HepG2 (cell line): ENCODE measurements around the gene DEDD2. TPM values are rescaled to one million over a fixed set of nuclear protein-coding genes. Genes with fewer than 3 reads are reported as not detected.

Experiments
- ATAC-seq: fragments of 200-7000 bp; cut with Tn5 transposase; 3 replicates; pipeline ENCODE4 v1.9.1; 2020; ENCODE audit warnings: mild to moderate bottlenecking, moderate library complexity
- BruUV-seq: library from RNA; stranded (reverse); fragments of 400-500 nt; replicated peaks from 2 replicates; lab custom pipeline; 2021; lab: Mats Ljungman, UMichigan
- CTCF ChIA-PET: fragments of 300-600 bp; formaldehyde crosslinking; extraction: SDS; loops from one replicate; lab custom pipeline; 2021; ENCODE audit warnings: low total read pairs, inconsistent platforms, low intra/inter-chr PET ratio; lab: Yijun Ruan, JAX
- POLR2A ChIA-PET: fragments of 350-600 bp; sonication (Branson Sonifier 250); formaldehyde crosslinking; loops from one replicate; lab custom pipeline; 2020; ENCODE audit warnings: antibody characterized with exemption, inconsistent platforms; lab: Yijun Ruan, JAX
- DNase-seq: peaks from one replicate; pipeline ENCODE4 v3.0.0-alpha.2; 2015; ENCODE audit warnings: low spot score
- FAIRE-seq: peaks from 3 replicates; lab custom pipeline; 2011; peaks lifted over from hg19 to GRCh38; lab: Jason Lieb, UNC
- H2AFZ ChIP-seq: one replicate; pipeline ENCODE4 v1.6.1; 2011; ENCODE audit warnings: low read length, inconsistent platforms
- H3K27ac ChIP-seq: fragments of 300-600 bp; 3 replicates; pipeline ENCODE4 v1.8.0; 2011; ENCODE audit warnings: mixed run types, mild to moderate bottlenecking, mixed read lengths, low read length, inconsistent platforms; ENCODE audit not compliant: insufficient read depth; ENCODE audit errors: extremely low read length
- H3K27me3 ChIP-seq, 2 experiments: fragments of 200-600 bp in 1 of 2; 2 replicates in 1 of 2; 3 replicates in 1 of 2; pipeline versions ENCODE4 v1.6.0 to v1.8.0; 2011; ENCODE audit warnings: low read length in 2 of 2, mild to moderate bottlenecking in 2 of 2, moderate library complexity in 2 of 2, inconsistent platforms in 1 of 2; ENCODE audit not compliant: insufficient read depth in 2 of 2, control insufficient read depth in 1 of 2
- H3K36me3 ChIP-seq, 2 experiments: fragments of 200-600 bp in 1 of 2; replicated peaks in 1 of 2; 2 replicates in 1 of 2; 3 replicates in 1 of 2; pipeline versions ENCODE4 v1.5.1 to v1.8.0; 2011; ENCODE audit warnings: low read length in 2 of 2, inconsistent platforms in 1 of 2; ENCODE audit not compliant: insufficient read depth in 2 of 2, control insufficient read depth in 1 of 2
- H3K4me1 ChIP-seq: 2 replicates; pipeline ENCODE4 v1.5.1; 2012; ENCODE audit warnings: low read length, inconsistent platforms; ENCODE audit not compliant: insufficient read depth
- H3K4me2 ChIP-seq: 2 replicates; pipeline ENCODE4 v1.6.0; 2011; ENCODE audit warnings: low read depth, low read length, inconsistent platforms
- H3K4me3 ChIP-seq, 3 experiments: fragments of 200-600 bp in 1 of 3; sonication (generic), shearing (Covaris generic) in 1 of 3; replicated peaks in 1 of 3; 2 replicates each; pipeline ENCODE4 v1.5.1; 2011 to 2016; ENCODE audit warnings: low read length in 3 of 3, inconsistent platforms in 2 of 3, low read depth in 2 of 3, mild to moderate bottlenecking in 2 of 3, control low read depth in 1 of 3, mixed read lengths in 1 of 3; ENCODE audit not compliant: insufficient read depth in 1 of 3
- H3K79me2 ChIP-seq: one replicate; pipeline ENCODE4 v1.6.1; 2011; ENCODE audit warnings: low read length, inconsistent platforms; ENCODE audit not compliant: insufficient read depth
- H3K9ac ChIP-seq: 2 replicates; pipeline ENCODE4 v1.6.0; 2011; ENCODE audit warnings: mild to moderate bottlenecking, low read depth, low read length, inconsistent platforms; ENCODE audit not compliant: insufficient read depth
- H3K9me3 ChIP-seq: 2 replicates; pipeline ENCODE4 v1.5.1; 2012; ENCODE audit warnings: mild to moderate bottlenecking, low read length
- H4K20me1 ChIP-seq: 2 replicates; pipeline ENCODE4 v1.6.0; 2011; ENCODE audit warnings: inconsistent platforms, mild to moderate bottlenecking, low read length, moderate library complexity; ENCODE audit not compliant: insufficient read depth
- AGO2 ChIP-seq: fragments of 200-400 bp; formaldehyde crosslinking; optimal IDR thresholded peaks from 2 replicates; pipeline ENCODE3; 2017; ENCODE audit warnings: mild to moderate bottlenecking, low read depth, low read length, moderate library complexity
- ATF7 ChIP-seq, 2 experiments: fragments of 450-650 bp in 1 of 2; sonication (generic) in 1 of 2; formaldehyde crosslinking in 1 of 2; IDR thresholded peaks; 2 replicates each; pipeline versions ENCODE4 v1.4.0 to v1.6.1; 2016 to 2020; ENCODE audit warnings: antibody characterized with exemption in 1 of 2, mild to moderate bottlenecking in 1 of 2, missing genetic modification reagents in 1 of 2
- GATAD1 ChIP-seq: IDR thresholded peaks from 2 replicates; pipeline ENCODE4 v1.6.1; 2016; ENCODE audit warnings: missing genetic modification reagents, missing compliant biosample characterization
- KDM2A ChIP-seq: sonication (generic); formaldehyde crosslinking; IDR thresholded peaks from 2 replicates; pipeline ENCODE4 v1.4.0; 2020; ENCODE audit warnings: low read depth, missing genetic modification reagents, borderline replicate concordance
- KLF12 ChIP-seq: sonication (generic); formaldehyde crosslinking; IDR thresholded peaks from 2 replicates; pipeline ENCODE4 v1.4.0; 2020; ENCODE audit warnings: missing genetic modification reagents, borderline replicate concordance
- MEIS1 ChIP-seq: sonication (generic); formaldehyde crosslinking; IDR thresholded peaks from 2 replicates; pipeline ENCODE4 v1.9.0; 2021; ENCODE audit warnings: mild to moderate bottlenecking, missing genetic modification reagents, moderate library complexity, borderline replicate concordance
- PCBP1 ChIP-seq: fragments of 200-400 bp; formaldehyde crosslinking; IDR thresholded peaks from 2 replicates; pipeline ENCODE4 v1.6.1; 2017; ENCODE audit warnings: mild to moderate bottlenecking, low read depth, low read length, borderline replicate concordance
- RBFOX2 ChIP-seq: fragments of 200-400 bp; formaldehyde crosslinking; IDR thresholded peaks from 2 replicates; pipeline ENCODE4 v1.6.1; 2017; ENCODE audit warnings: low read depth, mild to moderate bottlenecking, low read length
- TSC22D2 ChIP-seq: sonication (generic); formaldehyde crosslinking; IDR thresholded peaks from 2 replicates; pipeline ENCODE4 v1.5.1; 2020; ENCODE audit warnings: missing genetic modification reagents, mild to moderate bottlenecking, borderline replicate concordance
- ZNF274 ChIP-seq: sonication (generic); formaldehyde crosslinking; IDR thresholded peaks from 2 replicates; pipeline ENCODE4 v1.5.1; 2020; ENCODE audit warnings: mild to moderate bottlenecking, missing genetic modification reagents
- ZNF572 ChIP-seq: sonication (generic); formaldehyde crosslinking; IDR thresholded peaks from 2 replicates; pipeline ENCODE4 v1.5.1; 2020; ENCODE audit warnings: mild to moderate bottlenecking, missing genetic modification reagents
- ZNF746 ChIP-seq: sonication (generic); formaldehyde crosslinking; IDR thresholded peaks from 2 replicates; pipeline ENCODE4 v1.8.0; 2022; ENCODE audit warnings: mild to moderate bottlenecking, missing genetic modification reagents
- WGBS: methylation state at CpG from one replicate; pipeline ENCODE4 v1.1.6; 2017; ENCODE audit warnings: low lambda C conversion rate; 5-methylcytosine and 5-hydroxymethylcytosine counted together
- in situ Hi-C: cut with HindIII; loops from 2 replicates; pipeline ENCODE4 v1.10.0; 2017; ENCODE audit warnings: low pct_unique_long_range_greater_than_20kb; ENCODE audit not compliant: extremely low pct_ligation_motif_present
- intact Hi-C: fragments of 100-400 bp; cut with micrococcal nuclease; formaldehyde crosslinking; loops from one replicate; pipeline ENCODE4 v1.10.0; 2022; ENCODE audit not compliant: unreplicated experiment
- polyA plus RNA-seq, 8 experiments: library from polyadenylated mRNA; depleted of rRNA in 3 of 8; stranded (reverse) in 7 of 8; unstranded in 1 of 8; fragments of >200 nt; fragmentation: Illumina TruSeq in 4 of 8; extraction: Trizol in 4 of 8; gene quantifications; 2 replicates each; pipeline versions ENCODE4 v1.2.1 to v1.2.3, GENCODE V29; 2011 to 2016; ENCODE audit warnings: low read depth in 4 of 8, missing spikeins in 1 of 8, mixed read lengths in 1 of 8; ENCODE audit not compliant: insufficient read depth in 1 of 8
- total RNA-seq, 5 experiments: library from RNA; depleted of rRNA; stranded (reverse); fragments of >200 nt; fragmentation: Illumina TruSeq; extraction: Trizol; gene quantifications; 2 replicates each; pipeline ENCODE4 v1.2.3, GENCODE V29; 2016; ENCODE audit warnings: low read depth in 1 of 5
- TF ChIP-seq, protein P1 (sequence below): sonication (generic); formaldehyde crosslinking; IDR thresholded peaks from 2 replicates; pipeline ENCODE4 v1.4.0; 2020; ENCODE audit warnings: mild to moderate bottlenecking, missing genetic modification reagents
- TF ChIP-seq, protein P2 (sequence below): sonication (generic); formaldehyde crosslinking; IDR thresholded peaks from 2 replicates; pipeline ENCODE4 v1.9.0; 2022; ENCODE audit warnings: missing genetic modification reagents, mild to moderate bottlenecking, borderline replicate concordance
- TF ChIP-seq, protein P3 (sequence below): sonication (generic); formaldehyde crosslinking; IDR thresholded peaks from 2 replicates; pipeline ENCODE4 v1.5.0; 2020; ENCODE audit warnings: missing genetic modification reagents, mild to moderate bottlenecking, borderline replicate concordance

Gene DEDD2
- total and polyA plus RNA-seq, 2 of the 13 experiments (the other 11 are each of a cell fraction or from before 2014, with no cell fraction given): 19.2 to 24.7 TPM

DNA sequence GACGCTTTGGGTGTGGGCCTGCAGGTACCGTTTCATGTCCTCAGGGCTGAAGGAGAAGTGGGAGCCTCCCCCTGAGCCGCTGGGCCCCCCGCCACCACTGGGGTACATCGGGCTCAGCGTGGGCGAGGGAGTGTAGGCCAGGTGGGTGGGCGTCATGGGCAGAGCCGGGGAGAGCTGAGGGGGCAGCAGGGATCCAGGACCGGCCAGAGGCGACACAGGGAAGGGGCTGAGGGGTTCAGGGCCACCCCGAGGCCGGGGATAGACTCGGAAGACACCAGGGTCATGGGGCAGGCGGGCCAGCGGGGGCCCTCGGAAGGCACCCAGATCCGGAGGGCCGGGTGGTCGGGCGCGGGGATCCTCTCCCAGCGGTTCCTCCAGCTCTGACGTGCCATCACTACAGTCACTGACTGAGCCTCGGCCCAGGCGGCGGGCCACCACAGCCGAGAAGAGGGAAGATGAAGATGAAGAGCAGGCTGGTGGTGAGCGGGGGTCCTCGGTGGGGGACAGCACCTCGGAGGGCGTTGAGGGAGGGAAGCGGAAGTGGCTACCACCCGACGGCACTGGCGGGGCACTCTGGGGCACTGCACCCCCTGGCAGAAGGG lies 31.8 kb upstream of the DEDD2 start:
- POLR2A ChIA-PET: interaction anchor here (0.5 to 3.6 kb wide), 4 partner anchors 12 to 31 kb away, joined by 3 to 25 read pairs (median 3); partner anchors contain the start of gene CIC
- BruUV-seq: no TSS peak
- peaks cover 70% of the 10 kb centered on the region for H3K4me1 ChIP-seq
- no peak for TF ChIP-seq ZNF746 (CRISPR knock-in tag)
- no peak for TF ChIP-seq MEIS1 (CRISPR knock-in tag)
- no peak for TF ChIP-seq TSC22D2 (CRISPR knock-in tag)
- TF ChIP-seq PCBP1: 0 out of 2 replicates have a peak, but pooled peaks have one; percentile 28
- TF ChIP-seq RBFOX2: peak; percentile 75
- TF ChIP-seq AGO2: peak; percentile 98
- 0 out of 2 replicates have a peak, but pooled peaks have one; percentile 5 for TF ChIP-seq KDM2A (CRISPR knock-in tag)
- TF ChIP-seq, protein P1, sequence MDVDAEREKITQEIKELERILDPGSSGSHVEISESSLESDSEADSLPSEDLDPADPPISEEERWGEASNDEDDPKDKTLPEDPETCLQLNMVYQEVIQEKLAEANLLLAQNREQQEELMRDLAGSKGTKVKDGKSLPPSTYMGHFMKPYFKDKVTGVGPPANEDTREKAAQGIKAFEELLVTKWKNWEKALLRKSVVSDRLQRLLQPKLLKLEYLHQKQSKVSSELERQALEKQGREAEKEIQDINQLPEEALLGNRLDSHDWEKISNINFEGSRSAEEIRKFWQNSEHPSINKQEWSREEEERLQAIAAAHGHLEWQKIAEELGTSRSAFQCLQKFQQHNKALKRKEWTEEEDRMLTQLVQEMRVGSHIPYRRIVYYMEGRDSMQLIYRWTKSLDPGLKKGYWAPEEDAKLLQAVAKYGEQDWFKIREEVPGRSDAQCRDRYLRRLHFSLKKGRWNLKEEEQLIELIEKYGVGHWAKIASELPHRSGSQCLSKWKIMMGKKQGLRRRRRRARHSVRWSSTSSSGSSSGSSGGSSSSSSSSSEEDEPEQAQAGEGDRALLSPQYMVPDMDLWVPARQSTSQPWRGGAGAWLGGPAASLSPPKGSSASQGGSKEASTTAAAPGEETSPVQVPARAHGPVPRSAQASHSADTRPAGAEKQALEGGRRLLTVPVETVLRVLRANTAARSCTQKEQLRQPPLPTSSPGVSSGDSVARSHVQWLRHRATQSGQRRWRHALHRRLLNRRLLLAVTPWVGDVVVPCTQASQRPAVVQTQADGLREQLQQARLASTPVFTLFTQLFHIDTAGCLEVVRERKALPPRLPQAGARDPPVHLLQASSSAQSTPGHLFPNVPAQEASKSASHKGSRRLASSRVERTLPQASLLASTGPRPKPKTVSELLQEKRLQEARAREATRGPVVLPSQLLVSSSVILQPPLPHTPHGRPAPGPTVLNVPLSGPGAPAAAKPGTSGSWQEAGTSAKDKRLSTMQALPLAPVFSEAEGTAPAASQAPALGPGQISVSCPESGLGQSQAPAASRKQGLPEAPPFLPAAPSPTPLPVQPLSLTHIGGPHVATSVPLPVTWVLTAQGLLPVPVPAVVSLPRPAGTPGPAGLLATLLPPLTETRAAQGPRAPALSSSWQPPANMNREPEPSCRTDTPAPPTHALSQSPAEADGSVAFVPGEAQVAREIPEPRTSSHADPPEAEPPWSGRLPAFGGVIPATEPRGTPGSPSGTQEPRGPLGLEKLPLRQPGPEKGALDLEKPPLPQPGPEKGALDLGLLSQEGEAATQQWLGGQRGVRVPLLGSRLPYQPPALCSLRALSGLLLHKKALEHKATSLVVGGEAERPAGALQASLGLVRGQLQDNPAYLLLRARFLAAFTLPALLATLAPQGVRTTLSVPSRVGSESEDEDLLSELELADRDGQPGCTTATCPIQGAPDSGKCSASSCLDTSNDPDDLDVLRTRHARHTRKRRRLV (CRISPR knock-in tag): no peak
- TF ChIP-seq, protein P2, sequence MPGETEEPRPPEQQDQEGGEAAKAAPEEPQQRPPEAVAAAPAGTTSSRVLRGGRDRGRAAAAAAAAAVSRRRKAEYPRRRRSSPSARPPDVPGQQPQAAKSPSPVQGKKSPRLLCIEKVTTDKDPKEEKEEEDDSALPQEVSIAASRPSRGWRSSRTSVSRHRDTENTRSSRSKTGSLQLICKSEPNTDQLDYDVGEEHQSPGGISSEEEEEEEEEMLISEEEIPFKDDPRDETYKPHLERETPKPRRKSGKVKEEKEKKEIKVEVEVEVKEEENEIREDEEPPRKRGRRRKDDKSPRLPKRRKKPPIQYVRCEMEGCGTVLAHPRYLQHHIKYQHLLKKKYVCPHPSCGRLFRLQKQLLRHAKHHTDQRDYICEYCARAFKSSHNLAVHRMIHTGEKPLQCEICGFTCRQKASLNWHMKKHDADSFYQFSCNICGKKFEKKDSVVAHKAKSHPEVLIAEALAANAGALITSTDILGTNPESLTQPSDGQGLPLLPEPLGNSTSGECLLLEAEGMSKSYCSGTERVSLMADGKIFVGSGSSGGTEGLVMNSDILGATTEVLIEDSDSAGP (CRISPR knock-in tag): 0 out of 2 replicates have a peak, but pooled peaks have one; percentile 31
- TF ChIP-seq KLF12 (CRISPR knock-in tag): no peak
- TF ChIP-seq, protein P3, sequence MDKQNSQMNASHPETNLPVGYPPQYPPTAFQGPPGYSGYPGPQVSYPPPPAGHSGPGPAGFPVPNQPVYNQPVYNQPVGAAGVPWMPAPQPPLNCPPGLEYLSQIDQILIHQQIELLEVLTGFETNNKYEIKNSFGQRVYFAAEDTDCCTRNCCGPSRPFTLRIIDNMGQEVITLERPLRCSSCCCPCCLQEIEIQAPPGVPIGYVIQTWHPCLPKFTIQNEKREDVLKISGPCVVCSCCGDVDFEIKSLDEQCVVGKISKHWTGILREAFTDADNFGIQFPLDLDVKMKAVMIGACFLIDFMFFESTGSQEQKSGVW (CRISPR knock-in tag): no peak
- TF ChIP-seq ATF7 (IDR thresholded peaks at IDR 0.05): no peak
- no peak for TF ChIP-seq ATF7 (CRISPR knock-in tag; IDR thresholded peaks at IDR 0.05)
- no peak for TF ChIP-seq GATAD1
- TF ChIP-seq ZNF572 (CRISPR knock-in tag): no peak
- no peak for TF ChIP-seq ZNF274 (CRISPR knock-in tag)

More for the DNA sequence above, 31.8 kb upstream of the DEDD2 start:
- Histone ChIP-seq H3K4me2 (no peak overlapping the region), H3K27ac (no peak overlapping the region), H3K9me3 (no peaks in the 10 kb centered on the region), H3K9ac (no peak overlapping the region), H3K36me3 (peaks cover 7 to 32% of the 10 kb centered on the region in 2 experiments; a peak in 3 of 5 replicates), H2AFZ (no peak overlapping the region), H4K20me1 (peaks cover 50% of the 10 kb centered on the region), H3K27me3 (no peaks in the 10 kb centered on the region; a peak in 1 of 5 replicates), H3K4me3 (no peak overlapping the region), H3K79me2 (peaks cover 38% of the 10 kb centered on the region)
- WGBS: 96% methylated on average over 36 of the region's 36 CpGs
- in situ Hi-C loops: no loop called here
- no peak for ATAC-seq
- no peak for FAIRE-seq
- no peak for DNase-seq
- CTCF ChIA-PET: no interaction called here
- intact Hi-C loops: no loop called here
